ENCODE results near the gene FRMD5.

The FRMD5 gene

GRCh38 chr15:43901495-43901894 lies 293.6 kb downstream of the FRMD5 start:
- H3K4me3 ChIP-seq (ENCODE audit: low read length), result no peak overlapping the region
- H3K36me3 ChIP-seq (ENCODE audit: control insufficient read depth, low read depth, low read length), result peaks cover 7% of the 10 kb centered on the region
- H3K27ac ChIP-seq (ENCODE audit: low read length), result no peak overlapping the region
- H3K9me3 ChIP-seq (ENCODE audit: control insufficient read depth, low read depth, low read length), result no peaks in the 10 kb centered on the region
- H3K9ac ChIP-seq (ENCODE audit: low read length), result no peak overlapping the region
- peaks cover 8% of the 10 kb centered on the region for H3K4me1 ChIP-seq (ENCODE audit: control insufficient read depth, low read depth, low read length)
- no peaks in the 10 kb centered on the region for H3K27me3 ChIP-seq (ENCODE audit: control insufficient read depth, insufficient read depth, low read length)

GRCh38 chr15:43900996-43901395 lies 294.1 kb downstream of the FRMD5 start:
- H3K9me3 ChIP-seq (ENCODE audit: control insufficient read depth, low read depth, low read length), result no peaks in the 10 kb centered on the region
- H3K27me3 ChIP-seq (ENCODE audit: control insufficient read depth, insufficient read depth, low read length), result no peaks in the 10 kb centered on the region
- H3K27ac ChIP-seq (ENCODE audit: low read length), result no peak overlapping the region
- H3K9ac ChIP-seq (ENCODE audit: low read length), result no peak overlapping the region
- peaks cover 7% of the 10 kb centered on the region for H3K36me3 ChIP-seq (ENCODE audit: control insufficient read depth, low read depth, low read length)
- no peak overlapping the region for H3K4me3 ChIP-seq (ENCODE audit: low read length)
- H3K4me1 ChIP-seq (ENCODE audit: control insufficient read depth, low read depth, low read length), result peaks cover 8% of the 10 kb centered on the region

GRCh38 chr15:43899928-43900327 lies 295.1 kb downstream of the FRMD5 start:
- H3K27ac ChIP-seq (ENCODE audit: low read length), result no peak overlapping the region

GRCh38 chr15:43898891-43899290 lies 296.2 kb downstream of the FRMD5 start:
- Histone ChIP-seq H3K4me1 (ENCODE audit: control insufficient read depth, low read depth, low read length) (peaks cover 5% of the 10 kb centered on the region), H3K4me3 (ENCODE audit: low read length) (no peak overlapping the region), H3K9me3 (ENCODE audit: control insufficient read depth, low read depth, low read length) (no peaks in the 10 kb centered on the region), H3K9ac (ENCODE audit: low read length) (no peak overlapping the region), H3K36me3 (ENCODE audit: control insufficient read depth, low read depth, low read length) (peaks cover 3% of the 10 kb centered on the region), H3K27ac (ENCODE audit: low read length) (no peak overlapping the region), H3K27me3 (ENCODE audit: control insufficient read depth, insufficient read depth, low read length) (no peaks in the 10 kb centered on the region)

More at GRCh38 chr15:43899928-43900327, 295.1 kb downstream of the FRMD5 start:
- no peak overlapping the region for H3K4me3 ChIP-seq (ENCODE audit: low read length)
- H3K36me3 ChIP-seq (ENCODE audit: control insufficient read depth, low read depth, low read length), result peaks cover 3% of the 10 kb centered on the region
- H3K9me3 ChIP-seq (ENCODE audit: control insufficient read depth, low read depth, low read length), result no peaks in the 10 kb centered on the region
- no peak overlapping the region for H3K9ac ChIP-seq (ENCODE audit: low read length)
- H3K27me3 ChIP-seq (ENCODE audit: control insufficient read depth, insufficient read depth, low read length), result no peaks in the 10 kb centered on the region
- H3K4me1 ChIP-seq (ENCODE audit: control insufficient read depth, low read depth, low read length), result peaks cover 8% of the 10 kb centered on the region

GRCh38 chr15:43896543-43896942 lies 298.5 kb downstream of the FRMD5 start:
- Histone ChIP-seq H3K36me3 (ENCODE audit: control insufficient read depth, low read depth, low read length) (peaks cover 3% of the 10 kb centered on the region), H3K27ac (ENCODE audit: low read length) (no peak overlapping the region), H3K27me3 (ENCODE audit: control insufficient read depth, insufficient read depth, low read length) (no peaks in the 10 kb centered on the region), H3K9ac (ENCODE audit: low read length) (no peak overlapping the region), H3K4me3 (ENCODE audit: low read length) (no peak overlapping the region), H3K4me1 (ENCODE audit: control insufficient read depth, low read depth, low read length) (no peaks in the 10 kb centered on the region), H3K9me3 (ENCODE audit: control insufficient read depth, low read depth, low read length) (no peaks in the 10 kb centered on the region)

GRCh38 chr15:43895586-43895985 lies 299.5 kb downstream of the FRMD5 start:
- Histone ChIP-seq H3K27me3 (ENCODE audit: control insufficient read depth, insufficient read depth, low read length) (no peaks in the 10 kb centered on the region), H3K27ac (ENCODE audit: low read length) (no peak overlapping the region), H3K9me3 (ENCODE audit: control insufficient read depth, low read depth, low read length) (no peaks in the 10 kb centered on the region), H3K9ac (ENCODE audit: low read length) (no peak overlapping the region), H3K4me3 (ENCODE audit: low read length) (no peak overlapping the region), H3K4me1 (ENCODE audit: control insufficient read depth, low read depth, low read length) (no peaks in the 10 kb centered on the region), H3K36me3 (ENCODE audit: control insufficient read depth, low read depth, low read length) (peaks cover 3% of the 10 kb centered on the region)

GRCh38 chr15:43893956-43894355 lies 301.1 kb downstream of the FRMD5 start:
- Histone ChIP-seq H3K4me1 (ENCODE audit: control insufficient read depth, low read depth, low read length) (no peaks in the 10 kb centered on the region), H3K9me3 (ENCODE audit: control insufficient read depth, low read depth, low read length) (no peaks in the 10 kb centered on the region), H3K4me3 (ENCODE audit: low read length) (no peak overlapping the region), H3K9ac (ENCODE audit: low read length) (no peak overlapping the region), H3K27me3 (ENCODE audit: control insufficient read depth, insufficient read depth, low read length) (no peaks in the 10 kb centered on the region), H3K27ac (ENCODE audit: low read length) (no peak overlapping the region), H3K36me3 (ENCODE audit: control insufficient read depth, low read depth, low read length) (no peaks in the 10 kb centered on the region)

GRCh38 chr15:43889042-43889441 lies 306.0 kb downstream of the FRMD5 start:
- no peaks in the 10 kb centered on the region for H3K4me1 ChIP-seq (ENCODE audit: control insufficient read depth, low read depth, low read length)
- H3K27ac ChIP-seq (ENCODE audit: low read length), result no peak overlapping the region
- no peak overlapping the region for H3K4me3 ChIP-seq (ENCODE audit: low read length)
- no peak overlapping the region for H3K9ac ChIP-seq (ENCODE audit: low read length)
- no peaks in the 10 kb centered on the region for H3K27me3 ChIP-seq (ENCODE audit: control insufficient read depth, insufficient read depth, low read length)
- peaks cover 8% of the 10 kb centered on the region for H3K36me3 ChIP-seq (ENCODE audit: control insufficient read depth, low read depth, low read length)
- no peaks in the 10 kb centered on the region for H3K9me3 ChIP-seq (ENCODE audit: control insufficient read depth, low read depth, low read length)

GRCh38 chr15:43887901-43888300 lies 307.2 kb downstream of the FRMD5 start:
- no peak overlapping the region for H3K4me3 ChIP-seq (ENCODE audit: low read length)
- H3K36me3 ChIP-seq (ENCODE audit: control insufficient read depth, low read depth, low read length), result peaks cover 8% of the 10 kb centered on the region
- no peaks in the 10 kb centered on the region for H3K4me1 ChIP-seq (ENCODE audit: control insufficient read depth, low read depth, low read length)
- H3K9me3 ChIP-seq (ENCODE audit: control insufficient read depth, low read depth, low read length), result no peaks in the 10 kb centered on the region
- H3K27me3 ChIP-seq (ENCODE audit: control insufficient read depth, insufficient read depth, low read length), result no peaks in the 10 kb centered on the region
- no peak overlapping the region for H3K27ac ChIP-seq (ENCODE audit: low read length)
- no peak overlapping the region for H3K9ac ChIP-seq (ENCODE audit: low read length)

- no peaks in the 10 kb centered on the region for H3K9me3 ChIP-seq (ENCODE audit: control insufficient read depth, low read depth, low read length)
- H3K4me1 ChIP-seq (ENCODE audit: control insufficient read depth, low read depth, low read length), result peaks cover 4% of the 10 kb centered on the region
- no peaks in the 10 kb centered on the region for H3K27me3 ChIP-seq (ENCODE audit: control insufficient read depth, insufficient read depth, low read length)
- H3K4me3 ChIP-seq (ENCODE audit: low read length), result no peak overlapping the region
- peaks cover 8% of the 10 kb centered on the region for H3K36me3 ChIP-seq (ENCODE audit: control insufficient read depth, low read depth, low read length)
- no peak overlapping the region for H3K27ac ChIP-seq (ENCODE audit: low read length)
- H3K9ac ChIP-seq (ENCODE audit: low read length), result no peak overlapping the region
Measured at GRCh38 chr15:43886558-43886957, 308.5 kb downstream of the FRMD5 start.

GRCh38 chr15:43883571-43883970 lies 311.5 kb downstream of the FRMD5 start:
- Histone ChIP-seq H3K9me3 (ENCODE audit: control insufficient read depth, low read depth, low read length) (no peaks in the 10 kb centered on the region), H3K27ac (ENCODE audit: low read length) (no peak overlapping the region), H3K36me3 (ENCODE audit: control insufficient read depth, low read depth, low read length) (peaks cover 8% of the 10 kb centered on the region), H3K4me3 (ENCODE audit: low read length) (no peak overlapping the region), H3K9ac (ENCODE audit: low read length) (no peak overlapping the region), H3K4me1 (ENCODE audit: control insufficient read depth, low read depth, low read length) (peaks cover 17% of the 10 kb centered on the region), H3K27me3 (ENCODE audit: control insufficient read depth, insufficient read depth, low read length) (no peaks in the 10 kb centered on the region)

- Histone ChIP-seq H3K36me3 (ENCODE audit: control insufficient read depth, low read depth, low read length) (no peaks in the 10 kb centered on the region), H3K4me1 (ENCODE audit: control insufficient read depth, low read depth, low read length) (peaks cover 17% of the 10 kb centered on the region), H3K9ac (ENCODE audit: low read length) (no peak overlapping the region)
Measured at GRCh38 chr15:43881944-43882343, 313.1 kb downstream of the FRMD5 start.

More at GRCh38 chr15:43881944-43882343, 313.1 kb downstream of the FRMD5 start:
- Histone ChIP-seq H3K27ac (ENCODE audit: low read length) (no peak overlapping the region), H3K4me3 (ENCODE audit: low read length) (no peak overlapping the region), H3K27me3 (ENCODE audit: control insufficient read depth, insufficient read depth, low read length) (no peaks in the 10 kb centered on the region), H3K9me3 (ENCODE audit: control insufficient read depth, low read depth, low read length) (no peaks in the 10 kb centered on the region)
